GM12873 (cell line): ENCODE data around the gene RALBP1.
A peak's percentile ranks its signal among the peaks of the same experiment; 100 is the strongest.

ENCODE experiments used
- TF ChIP-seq, protein P1 (sequence below): IDR thresholded peaks from 2 replicates; pipeline ENCODE4 v1.5.1; 2012; ENCODE audit warnings: low read depth, mild to moderate bottlenecking, moderate library complexity, low read length, control low read depth; ENCODE audit not compliant: insufficient read depth; ENCODE audit errors: missing control alignments

Gene RALBP1

DNA sequence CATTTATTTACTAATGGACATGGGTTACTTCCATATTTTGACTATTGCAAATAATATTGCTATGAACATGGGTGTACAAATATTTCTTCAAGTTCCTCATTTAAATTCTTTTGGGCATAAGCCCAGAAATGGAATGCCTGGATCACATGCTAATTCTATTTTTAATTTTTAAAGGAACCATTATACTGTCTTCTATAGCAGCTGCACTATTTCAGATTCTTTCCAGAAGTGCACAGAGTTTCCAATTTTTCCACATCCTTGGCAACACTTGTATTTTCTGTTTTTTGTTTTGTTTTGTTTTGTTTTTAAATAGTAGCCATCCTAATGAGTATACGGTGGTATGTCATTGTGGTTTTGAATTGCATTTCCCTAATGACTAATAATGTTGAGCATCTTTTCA is 8.5 kb upstream of the RALBP1 start:
- TF ChIP-seq, protein P1, sequence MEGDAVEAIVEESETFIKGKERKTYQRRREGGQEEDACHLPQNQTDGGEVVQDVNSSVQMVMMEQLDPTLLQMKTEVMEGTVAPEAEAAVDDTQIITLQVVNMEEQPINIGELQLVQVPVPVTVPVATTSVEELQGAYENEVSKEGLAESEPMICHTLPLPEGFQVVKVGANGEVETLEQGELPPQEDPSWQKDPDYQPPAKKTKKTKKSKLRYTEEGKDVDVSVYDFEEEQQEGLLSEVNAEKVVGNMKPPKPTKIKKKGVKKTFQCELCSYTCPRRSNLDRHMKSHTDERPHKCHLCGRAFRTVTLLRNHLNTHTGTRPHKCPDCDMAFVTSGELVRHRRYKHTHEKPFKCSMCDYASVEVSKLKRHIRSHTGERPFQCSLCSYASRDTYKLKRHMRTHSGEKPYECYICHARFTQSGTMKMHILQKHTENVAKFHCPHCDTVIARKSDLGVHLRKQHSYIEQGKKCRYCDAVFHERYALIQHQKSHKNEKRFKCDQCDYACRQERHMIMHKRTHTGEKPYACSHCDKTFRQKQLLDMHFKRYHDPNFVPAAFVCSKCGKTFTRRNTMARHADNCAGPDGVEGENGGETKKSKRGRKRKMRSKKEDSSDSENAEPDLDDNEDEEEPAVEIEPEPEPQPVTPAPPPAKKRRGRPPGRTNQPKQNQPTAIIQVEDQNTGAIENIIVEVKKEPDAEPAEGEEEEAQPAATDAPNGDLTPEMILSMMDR, result no peak

DNA sequence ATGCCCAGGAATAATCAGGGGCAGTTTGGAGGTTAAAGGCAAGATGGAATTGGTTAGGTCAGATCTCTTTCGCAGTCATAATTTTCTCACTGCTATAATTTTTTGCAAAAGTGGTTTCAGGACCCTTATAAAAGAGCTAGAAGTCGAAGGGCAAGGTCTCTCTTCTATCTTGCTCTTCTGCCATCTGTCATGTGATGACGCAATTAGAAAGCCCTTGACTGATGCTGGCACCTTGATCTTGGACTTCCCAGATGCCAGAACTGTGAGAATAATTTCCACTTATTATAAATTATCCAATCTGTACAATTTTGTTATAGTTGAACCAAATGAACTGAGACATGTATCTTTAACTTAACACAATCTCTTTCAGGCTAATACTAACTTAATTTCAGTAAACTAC is 6.3 kb upstream of the RALBP1 start:
- TF ChIP-seq, protein P1, result no peak

DNA sequence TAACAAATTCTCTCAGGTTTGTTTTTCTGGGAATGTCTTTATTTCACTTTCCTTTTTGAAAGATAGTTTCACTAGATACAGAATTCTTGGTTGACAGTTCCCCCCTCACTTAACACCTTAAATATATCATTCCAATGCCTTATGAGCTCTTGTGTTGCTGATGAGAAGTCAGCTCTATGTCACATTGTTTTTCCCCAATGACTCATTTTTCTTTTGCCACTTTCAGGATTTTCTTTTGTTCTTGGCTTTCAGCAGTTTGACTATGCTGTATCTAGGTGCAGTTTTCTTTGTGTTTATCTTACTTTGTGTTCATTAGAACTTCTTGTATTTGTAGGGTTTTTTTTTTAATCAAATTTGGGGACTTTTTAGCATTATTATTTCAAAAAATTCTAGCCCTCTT is 5.6 kb upstream of the RALBP1 start:
- TF ChIP-seq, protein P1, result no peak

DNA sequence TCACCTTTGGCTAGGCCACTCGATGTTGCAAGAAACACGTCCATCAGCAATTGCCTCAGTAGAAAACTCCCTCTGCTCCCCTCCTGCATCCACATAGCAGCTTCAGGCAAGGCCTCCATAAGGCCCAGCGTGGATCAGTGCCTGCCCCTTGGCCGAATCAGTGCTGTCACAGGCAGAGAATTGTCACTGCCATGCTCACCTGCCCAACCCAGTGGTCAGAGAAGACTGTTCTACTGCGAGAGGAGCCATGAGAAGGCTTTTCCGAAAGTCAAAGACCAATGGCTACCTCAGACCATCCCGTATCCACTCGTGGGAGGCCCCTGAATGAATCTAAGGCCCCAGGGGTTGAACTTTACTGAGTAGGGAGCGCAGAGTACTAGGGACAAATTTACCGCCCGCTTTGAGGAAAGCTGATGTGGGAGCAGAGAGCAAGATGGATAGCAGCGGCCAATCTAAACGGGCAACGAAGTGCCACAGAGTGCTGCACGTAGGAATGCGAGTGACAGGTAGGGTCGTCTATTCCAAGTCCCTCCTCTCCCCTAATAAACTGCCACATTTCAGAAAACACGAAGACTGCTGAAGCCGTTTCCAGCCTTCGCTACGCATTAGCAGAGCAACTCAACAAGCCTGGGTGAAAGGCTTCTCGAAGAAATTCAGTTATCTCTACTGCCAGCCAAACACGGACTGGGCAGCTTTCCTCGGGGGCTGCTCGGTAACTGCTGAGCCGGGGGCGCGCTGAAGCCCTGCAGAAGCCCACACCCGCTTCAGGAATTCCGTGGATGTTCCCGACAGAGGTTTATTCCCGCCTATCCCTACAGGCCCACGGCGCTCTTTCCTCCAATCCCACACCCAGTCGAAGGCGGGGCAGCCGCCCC is 968 bp upstream of the RALBP1 start:
- TF ChIP-seq, protein P1, result peak; percentile 25

DNA sequence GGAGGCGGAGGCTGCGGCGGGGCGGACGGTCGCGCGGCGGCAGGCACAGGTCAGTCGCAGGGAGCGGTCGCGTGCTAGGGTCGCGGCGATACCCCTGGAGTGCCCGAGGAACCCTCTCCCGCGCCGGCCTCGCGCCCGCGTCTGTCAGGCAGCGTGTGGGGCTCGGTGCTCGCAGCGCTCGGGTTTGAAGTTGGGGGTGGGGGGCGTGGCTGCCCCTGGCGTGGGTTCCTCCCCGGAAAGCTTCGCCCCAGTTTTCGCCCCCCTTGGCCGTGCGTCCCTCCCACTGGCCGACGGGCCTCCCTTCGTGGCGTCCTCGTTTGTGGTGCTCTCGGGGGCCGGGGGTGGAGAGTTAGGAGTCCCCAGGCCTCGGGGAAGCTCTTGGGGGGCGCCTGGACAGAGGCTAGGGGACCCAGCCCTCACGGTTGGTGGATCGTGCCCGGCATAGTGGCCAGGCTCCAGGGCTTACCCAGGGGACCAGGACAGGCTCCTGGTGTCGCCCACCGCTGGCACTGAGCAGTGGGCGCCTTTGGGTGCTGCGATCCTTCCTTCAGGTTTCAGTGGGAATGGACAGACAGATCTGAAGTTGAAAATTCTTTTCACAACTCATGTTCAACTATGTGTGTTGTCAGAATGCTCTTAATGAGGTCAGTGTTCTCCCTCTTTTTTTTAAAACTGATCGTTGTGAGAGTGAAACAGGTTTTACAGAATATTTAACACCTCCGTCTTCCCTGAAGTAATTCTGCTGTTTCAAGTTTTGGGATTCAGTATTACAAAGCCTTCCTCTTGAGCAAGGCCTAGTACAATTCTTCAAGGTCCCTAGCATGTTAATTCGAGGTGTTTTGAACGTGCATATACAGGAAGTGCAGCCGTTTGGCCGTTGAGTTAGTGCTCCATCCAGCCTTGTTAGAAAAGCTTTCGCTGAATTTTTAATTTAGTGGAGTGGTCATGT is 604 bp downstream of the RALBP1 start:
- TF ChIP-seq, protein P1, result no peak

DNA sequence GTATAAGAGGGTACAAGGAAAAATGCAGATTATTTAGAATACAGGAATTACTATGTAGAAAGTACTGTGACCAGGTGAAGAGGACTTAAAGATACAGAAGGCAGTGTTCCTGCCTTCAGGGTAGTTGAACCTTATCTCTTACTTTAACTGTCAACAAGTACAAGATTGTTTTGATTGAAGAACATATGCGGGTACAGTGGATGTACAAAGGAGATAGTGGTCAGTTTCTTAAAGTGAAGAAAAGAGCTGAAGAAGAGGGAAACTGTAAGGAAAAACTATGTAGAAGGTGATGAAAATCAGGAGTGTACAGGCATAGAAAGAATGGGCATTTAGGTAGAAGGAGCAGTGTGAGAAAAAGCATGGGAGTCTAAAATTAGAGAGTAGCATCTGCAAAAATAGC is 2.2 kb downstream of the RALBP1 start:
- TF ChIP-seq, protein P1, result no peak

DNA sequence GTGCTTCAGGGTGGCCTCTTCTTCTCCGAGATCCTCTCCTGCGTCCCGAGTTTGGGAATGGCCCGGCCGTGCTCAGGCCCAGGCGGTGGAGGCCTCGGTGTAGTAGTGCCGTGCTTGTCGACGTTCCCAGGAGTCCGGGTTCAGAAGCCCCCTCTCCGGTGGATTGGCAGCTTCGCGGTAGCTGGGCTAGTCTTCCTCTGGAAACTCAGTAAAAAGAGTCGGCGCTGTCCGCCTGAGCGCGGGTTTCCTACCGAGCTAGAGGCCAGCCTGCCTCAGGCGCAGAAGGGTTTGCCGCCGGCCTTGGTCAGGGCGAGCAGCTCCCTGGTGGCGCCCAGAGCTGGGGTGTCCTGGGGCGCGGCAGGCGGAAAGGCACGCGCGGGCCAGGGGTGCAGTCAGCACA is 3.2 kb downstream of the RALBP1 start:
- TF ChIP-seq, protein P1, result no peak
